Tibial nerve (tissue), 3 donors: ENCODE measurements around the gene NEGR1.

Experiments
- CTCF ChIP-seq, 5 experiments: fragments of 200-600 bp in 3 of 5; fragments of 450-650 bp in 2 of 5; sonication (generic) in 3 of 5; IDR thresholded peaks; one replicate each; pipeline ENCODE4 v1.5.1; 2016 to 2019; ENCODE audit warnings: antibody characterized with exemption in 5 of 5, mild to moderate bottlenecking in 3 of 5, moderate library complexity in 2 of 5
- POLR2A ChIP-seq, 2 donors: fragments of 450-650 bp; IDR thresholded peaks; one replicate each; pipeline ENCODE4 v1.6.1; 2017; ENCODE audit warnings: antibody characterized with exemption in 2 of 2, mild to moderate bottlenecking in 2 of 2, moderate library complexity in 2 of 2

GRCh38 chr1:71424536-71424935, 857.8 kb downstream of the NEGR1 start:
- TF ChIP-seq CTCF (IDR thresholded peaks at IDR 0.05) (no peak), POLR2A (IDR thresholded peaks at IDR 0.05) (no peak)
